Posterior cingulate gyrus (tissue), 11 donors: ENCODE data around the gene KBTBD7.

Experiments used
- DNase-seq, 10 donors: peaks; one replicate each; pipeline versions ENCODE4 v3.0.0 to v3.0.0-alpha.2; 2020 to 2021; ENCODE audit warnings: mixed read lengths in 3 of 10
- intact Hi-C: fragments of 100-400 bp; cut with DNase I; formaldehyde crosslinking; loops from one replicate; pipeline ENCODE4 v1.15.1; 2023

Gene KBTBD7

GRCh38 chr13:41145136-41145908, 49.0 kb downstream of the KBTBD7 start:
- no peak for DNase-seq
- intact Hi-C loops = no loop called here

- DNase-seq = no peak
- intact Hi-C loops = no loop called here
Measured at GRCh38 chr13:41144576-41144975, 49.8 kb downstream of the KBTBD7 start.
